ENCODE results near the gene TMEM131L.

GRCh38 chr4:153521478-153521877 lies 55.3 kb downstream of the TMEM131L start:
- peak; percentile 27; the same call in 1 of the 2 replicates for TF ChIP-seq CTCF (IDR thresholded peaks at IDR 0.05; ENCODE audit: low read length)
- TF ChIP-seq EZH2 (IDR thresholded peaks at IDR 0.05; ENCODE audit: borderline replicate concordance, low read length): no peak

Data from OCI-LY1 (cell line).